ENCODE measurements around the gene SMYD1.

Gene SMYD1

DNA sequence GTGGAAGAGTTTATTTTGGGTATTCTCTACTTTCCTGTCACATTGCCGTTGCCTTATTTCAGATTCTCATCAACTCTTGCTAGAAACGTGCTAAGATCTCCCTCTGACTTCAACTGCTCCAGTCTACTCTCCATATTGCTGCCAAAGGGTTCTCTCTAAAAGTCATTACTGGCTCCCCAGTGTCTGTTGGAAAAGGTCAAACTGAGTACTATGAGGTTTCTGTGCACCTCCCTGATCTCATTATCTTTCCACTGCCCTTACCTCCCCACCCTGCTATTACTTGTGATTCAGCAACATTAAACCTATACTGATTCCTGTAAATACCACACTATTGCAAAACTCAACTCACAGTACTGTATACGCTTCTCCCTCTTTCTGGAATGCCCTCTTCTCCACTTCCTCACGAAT is 10.2 kb upstream of the SMYD1 start:
- DNase-seq: peak; percentile 16

DNA sequence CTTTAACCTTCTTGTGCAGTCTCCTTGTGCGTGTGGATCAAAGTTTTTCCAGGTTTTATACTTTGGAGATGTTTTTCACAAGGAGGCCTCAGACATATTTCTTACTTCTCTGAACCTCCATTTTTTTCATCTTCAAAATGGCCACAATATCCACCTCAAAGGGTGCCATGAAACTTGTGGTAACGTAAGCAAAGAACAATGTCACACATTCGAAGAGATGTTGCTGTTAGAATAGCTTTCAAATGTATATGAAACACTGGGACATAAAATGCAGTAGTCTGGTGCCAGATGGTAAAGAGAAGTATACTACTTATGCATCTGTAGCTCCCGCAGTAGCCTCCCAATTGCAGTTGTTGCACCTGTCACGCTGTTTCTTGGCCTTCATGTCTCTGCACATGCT is 9.4 kb upstream of the SMYD1 start:
- no peak for DNase-seq

DNA sequence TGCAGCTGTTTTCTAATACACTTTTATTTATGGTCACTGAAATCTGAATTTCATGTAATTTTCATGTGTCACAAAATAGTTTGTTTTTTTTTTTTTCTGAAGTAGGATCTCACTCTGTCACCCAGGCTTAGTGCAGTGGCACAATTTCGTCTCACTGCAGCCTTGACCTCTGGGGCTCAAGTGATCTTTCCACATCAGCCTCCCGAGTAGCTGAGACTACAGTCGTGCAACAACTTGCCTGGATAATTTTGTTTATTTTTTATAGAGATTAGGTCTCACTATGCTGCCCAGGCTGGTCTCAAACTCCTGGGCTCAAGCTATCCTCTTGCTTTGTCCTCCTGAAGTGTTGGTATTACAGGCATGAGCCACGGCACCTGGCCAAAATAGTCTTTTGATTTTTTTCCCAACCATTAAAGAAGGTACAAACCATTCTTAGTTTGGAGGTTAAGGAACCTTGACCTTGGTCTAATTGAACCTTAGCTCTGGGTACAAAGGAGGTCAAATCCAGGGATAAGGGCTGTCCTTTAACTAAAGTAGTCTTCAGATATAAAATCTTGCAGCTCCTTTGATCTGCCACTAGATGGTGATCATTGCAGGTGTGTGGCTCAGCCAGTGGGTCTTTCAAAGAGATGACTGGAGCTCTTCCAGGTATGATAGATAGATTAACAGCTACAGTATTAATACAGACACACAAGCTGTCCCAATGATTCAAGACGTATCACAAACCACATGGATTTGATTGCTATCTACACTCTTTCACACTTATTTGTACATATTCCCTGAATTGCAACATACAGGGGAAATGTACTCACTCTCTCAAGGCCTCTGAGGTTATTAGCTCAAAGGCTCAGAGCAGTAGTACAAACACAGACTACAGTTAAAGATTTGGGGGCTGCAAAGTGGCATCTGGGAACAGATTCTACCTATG is 7.4 kb upstream of the SMYD1 start:
- DNase-seq: peak; percentile 33

DNA sequence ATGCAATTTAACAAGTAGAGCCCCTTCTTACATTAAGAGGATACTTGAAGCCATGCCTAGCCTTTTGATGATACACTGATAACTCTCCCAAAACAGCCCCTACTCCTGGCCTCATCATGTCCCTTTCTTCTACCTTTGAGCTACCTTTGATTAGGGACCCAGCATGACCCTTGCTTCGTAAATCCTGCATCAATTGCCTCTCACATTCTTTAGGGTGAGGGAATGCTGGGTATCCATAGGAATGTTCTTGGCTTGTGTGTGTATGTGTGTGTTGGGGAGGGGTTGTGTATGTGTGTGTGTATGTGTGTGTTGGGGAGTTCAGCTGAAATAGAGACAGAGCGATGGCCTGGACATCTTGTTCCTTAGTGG is 6.7 kb upstream of the SMYD1 start:
- DNase-seq: no peak

DNA sequence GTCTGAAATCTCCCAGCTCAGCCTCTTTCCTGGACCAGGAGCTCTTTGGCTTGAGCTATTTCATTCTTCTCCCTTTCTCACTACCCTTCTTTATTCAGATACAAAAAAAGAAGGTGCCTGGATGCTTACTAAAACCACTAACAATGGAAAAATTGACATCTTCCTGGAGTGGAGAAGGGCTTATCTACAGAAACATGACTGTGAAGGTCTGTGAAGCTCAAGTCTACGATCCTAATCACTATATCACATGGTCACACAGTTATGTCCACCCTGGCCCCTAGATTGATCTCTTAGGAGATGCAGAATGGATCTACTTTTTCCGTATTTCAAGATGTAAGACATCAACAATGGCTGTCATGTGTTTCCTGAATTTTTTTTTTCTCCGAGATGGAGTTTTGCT is 6.3 kb upstream of the SMYD1 start:
- DNase-seq: no peak

DNA sequence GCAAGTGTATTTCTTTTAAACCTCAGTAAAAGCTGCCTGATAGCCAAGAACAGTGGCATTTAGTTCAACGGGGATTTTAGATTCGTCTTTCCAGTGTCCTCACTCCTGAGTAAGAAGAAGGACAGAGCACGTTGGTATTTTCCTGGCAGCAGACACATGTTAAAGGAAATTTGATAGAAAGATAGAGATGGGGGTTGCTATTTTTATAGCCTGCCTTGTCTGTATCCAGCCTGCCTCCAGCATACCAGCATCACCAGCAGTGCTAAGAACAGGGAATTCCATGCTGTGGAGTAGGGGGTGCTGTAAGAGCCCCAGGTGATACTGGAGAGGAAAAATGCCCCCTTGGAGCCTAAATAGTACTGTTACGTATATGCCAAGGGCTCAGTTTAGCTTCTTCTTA is 1.1 kb upstream of the SMYD1 start:
- DNase-seq: no peak

DNA sequence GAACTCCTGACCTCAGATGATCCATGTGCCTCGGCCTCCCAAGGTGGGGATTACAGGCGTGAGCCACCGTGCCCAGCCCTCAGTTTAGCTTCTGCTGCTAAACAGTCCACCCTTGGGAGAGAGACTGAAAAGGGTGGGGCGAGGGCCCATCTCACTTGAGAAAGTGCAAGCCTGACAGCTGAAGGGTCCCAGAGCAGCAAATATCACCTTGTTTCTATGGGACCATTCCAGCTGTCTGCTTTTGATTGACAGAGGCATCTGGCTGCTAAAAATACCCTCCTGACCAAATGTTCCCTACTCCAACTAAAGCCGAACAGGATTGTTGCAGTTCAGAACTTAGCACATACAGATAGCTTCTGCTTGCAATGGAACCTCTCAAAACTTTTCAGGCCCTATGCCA is 436 bp upstream of the SMYD1 start:
- no peak for DNase-seq

DNA sequence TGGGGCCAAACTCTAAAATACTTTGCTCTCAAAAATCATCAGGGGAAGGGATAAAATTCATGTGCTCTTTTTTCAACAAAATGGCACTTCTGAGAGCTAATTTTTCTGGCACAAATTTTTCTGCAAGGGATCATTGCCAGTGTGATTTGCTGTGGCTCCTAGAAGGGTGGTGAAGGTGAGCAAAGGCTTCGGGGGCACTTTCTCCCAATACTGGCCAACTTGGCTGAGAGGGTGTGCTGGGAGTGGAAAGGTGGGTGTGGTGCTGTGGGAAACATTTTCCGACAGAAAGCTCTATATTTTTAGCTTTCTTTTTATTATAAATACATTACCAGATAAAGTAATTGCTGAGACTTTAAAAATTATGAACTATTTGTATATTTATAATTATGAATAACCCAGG is 419 bp downstream of the SMYD1 start:
- no peak for DNase-seq

DNA sequence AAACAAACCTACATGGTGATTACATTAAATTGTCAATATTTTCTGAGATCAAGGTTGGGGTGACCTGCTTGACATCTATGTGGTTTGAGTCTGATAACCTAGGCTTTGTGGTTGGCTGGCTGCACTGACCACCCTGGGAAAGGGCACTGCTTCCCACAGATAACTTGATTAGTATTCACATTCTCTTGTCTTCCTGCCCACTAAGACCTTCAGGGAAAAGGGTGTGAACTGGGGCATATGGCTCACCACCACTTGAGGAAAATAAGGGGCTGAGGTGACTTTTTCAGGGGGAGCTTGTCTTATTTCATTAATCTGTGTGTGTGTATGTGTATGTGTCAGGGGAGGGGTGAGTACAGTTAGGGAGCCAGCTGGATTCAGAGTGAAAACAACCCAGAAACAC is 1.5 kb downstream of the SMYD1 start:
- no peak for DNase-seq

DNA sequence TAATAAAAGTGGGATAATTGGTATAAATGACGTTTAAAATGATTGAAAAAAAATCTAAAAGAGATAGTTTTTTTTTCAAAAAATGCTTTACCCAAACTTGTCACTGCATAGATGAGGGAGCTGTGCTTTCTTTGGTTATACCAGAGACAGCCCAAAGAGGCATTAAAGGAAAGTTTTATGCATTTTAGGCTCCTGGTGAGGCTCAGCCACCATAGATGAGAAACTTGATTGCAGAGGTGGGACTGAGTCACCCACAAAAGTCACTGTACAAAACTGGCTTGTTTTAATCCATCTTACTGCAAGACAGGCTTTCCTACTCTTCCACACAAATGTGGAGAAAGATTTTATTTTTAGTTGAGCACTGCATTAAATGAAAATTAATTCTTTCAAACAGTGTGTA is 2.4 kb downstream of the SMYD1 start:
- no peak for DNase-seq

DNA sequence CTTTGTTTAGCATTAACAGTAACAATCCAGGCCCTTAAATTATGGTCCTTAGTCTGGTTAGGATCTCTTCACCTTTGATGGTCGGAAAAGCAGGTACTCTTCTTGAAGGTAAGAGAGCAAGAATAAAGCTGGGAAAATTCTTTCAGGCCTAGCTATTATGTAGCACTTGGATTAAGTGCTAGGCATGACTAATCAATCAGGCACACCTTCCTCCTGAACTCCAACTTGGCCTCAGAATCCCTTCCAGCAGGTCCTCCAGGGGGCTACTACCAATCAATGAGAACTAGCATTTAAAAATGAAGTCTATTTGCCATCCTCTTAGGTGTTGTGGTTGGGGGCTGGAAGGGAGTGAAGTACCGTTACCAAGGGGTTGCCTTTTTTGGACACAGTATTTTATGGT is 3.7 kb downstream of the SMYD1 start:
- no peak for DNase-seq

DNA sequence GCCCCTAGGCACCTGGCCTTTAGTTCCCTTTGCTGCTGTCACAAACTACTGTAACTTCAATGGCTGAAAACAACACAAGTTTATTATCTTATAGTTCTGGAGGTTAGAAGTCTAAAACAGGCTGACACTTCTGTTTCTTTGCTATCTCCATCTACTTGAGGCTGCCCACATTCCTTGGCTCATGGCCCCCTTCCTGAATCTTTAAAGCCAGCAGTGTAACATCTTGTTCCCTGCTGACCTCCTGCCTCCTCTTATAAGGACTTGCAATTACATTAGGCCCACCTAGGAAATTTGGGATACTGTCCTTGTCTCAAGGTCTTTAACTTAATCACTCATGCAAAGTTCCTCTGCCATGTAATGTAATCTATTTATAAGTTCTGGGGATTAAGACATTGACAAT is 6.5 kb downstream of the SMYD1 start:
- no peak for DNase-seq

DNA sequence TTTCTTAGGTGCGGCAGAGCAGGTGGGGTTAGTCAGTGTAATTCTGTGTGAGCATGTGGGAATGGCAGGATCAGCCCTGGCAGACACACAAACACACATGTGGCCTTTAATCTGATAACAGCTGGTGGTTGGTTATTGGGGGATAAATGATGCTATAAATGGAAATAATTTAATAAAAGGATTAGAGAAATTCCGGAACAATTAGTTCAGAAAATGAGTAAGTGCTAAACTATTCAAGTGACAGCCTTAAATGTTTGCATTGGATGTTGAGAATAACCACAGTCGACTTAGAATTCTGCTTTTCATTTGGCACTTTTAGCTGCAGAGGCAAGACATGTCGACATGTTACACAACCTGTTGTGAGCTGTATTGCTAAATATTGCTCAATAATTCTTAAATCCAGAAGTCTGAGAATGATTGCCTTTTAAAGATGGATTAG is 7.2 kb downstream of the SMYD1 start:
- peak; percentile 84 for DNase-seq

DNA sequence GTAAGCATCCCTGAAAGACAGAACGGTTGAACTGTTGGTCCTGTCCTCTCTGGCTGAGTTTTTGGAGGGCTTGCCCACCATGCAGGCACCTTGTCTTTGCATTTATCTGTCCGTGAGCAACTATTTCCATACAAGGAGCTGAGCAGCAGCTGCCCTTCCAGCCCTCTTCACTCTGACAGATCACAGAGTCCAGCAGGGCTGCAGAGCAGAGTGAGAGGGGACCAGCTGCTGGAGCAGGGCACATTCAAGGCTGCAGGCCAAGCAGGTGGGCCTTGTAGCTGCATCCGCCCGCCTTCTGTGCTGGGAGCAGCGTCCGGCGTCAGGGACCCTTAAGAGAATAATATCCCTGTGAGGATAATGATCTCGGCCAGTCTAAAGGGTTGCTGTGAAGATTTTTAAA is 9.5 kb downstream of the SMYD1 start:
- no peak for DNase-seq

DNA sequence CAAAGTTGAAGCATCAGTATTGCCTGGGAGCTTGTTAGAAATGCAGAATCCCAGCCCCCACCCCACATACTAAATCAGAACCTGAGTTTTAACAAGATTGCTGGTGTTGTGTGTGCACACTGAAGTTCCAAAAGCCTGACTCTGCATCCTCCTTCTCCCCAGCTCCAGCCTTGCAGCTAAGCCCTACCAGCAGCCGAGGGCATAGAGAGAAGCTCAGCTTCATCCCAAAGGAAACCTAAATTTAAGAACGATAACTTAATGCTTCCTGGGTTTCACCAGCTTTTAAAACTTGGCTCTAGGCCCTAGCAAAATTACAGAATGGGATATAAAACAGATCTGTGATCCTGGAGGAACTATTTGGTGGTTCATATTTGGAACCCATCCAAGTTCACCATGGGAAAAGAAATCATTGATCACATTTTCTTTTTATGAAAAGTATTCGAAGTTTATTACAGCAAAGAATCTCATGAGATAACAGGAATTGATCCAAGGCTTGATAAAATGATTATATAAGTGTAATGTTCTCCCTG is 11.1 kb downstream of the SMYD1 start:
- no peak for DNase-seq

DNA sequence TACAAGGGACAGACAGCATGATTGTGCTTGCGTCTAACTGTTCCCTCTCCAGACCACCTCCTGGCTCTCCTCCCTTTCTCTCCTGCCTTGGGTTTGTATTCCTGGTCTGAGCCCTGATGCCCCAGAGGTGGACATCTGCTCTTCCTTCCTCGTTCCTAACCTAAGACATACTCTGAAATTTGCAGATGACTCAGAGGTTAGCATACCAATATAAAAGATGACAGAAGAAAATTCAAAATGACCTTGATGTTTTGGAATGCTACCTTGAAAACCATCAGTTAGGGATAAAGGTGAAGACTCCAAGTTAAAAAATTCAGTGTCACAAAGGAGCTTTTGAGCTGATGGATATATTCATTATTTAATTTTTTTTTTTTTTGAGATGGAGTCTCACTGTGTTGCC is 12.9 kb downstream of the SMYD1 start:
- DNase-seq: no peak

DNA sequence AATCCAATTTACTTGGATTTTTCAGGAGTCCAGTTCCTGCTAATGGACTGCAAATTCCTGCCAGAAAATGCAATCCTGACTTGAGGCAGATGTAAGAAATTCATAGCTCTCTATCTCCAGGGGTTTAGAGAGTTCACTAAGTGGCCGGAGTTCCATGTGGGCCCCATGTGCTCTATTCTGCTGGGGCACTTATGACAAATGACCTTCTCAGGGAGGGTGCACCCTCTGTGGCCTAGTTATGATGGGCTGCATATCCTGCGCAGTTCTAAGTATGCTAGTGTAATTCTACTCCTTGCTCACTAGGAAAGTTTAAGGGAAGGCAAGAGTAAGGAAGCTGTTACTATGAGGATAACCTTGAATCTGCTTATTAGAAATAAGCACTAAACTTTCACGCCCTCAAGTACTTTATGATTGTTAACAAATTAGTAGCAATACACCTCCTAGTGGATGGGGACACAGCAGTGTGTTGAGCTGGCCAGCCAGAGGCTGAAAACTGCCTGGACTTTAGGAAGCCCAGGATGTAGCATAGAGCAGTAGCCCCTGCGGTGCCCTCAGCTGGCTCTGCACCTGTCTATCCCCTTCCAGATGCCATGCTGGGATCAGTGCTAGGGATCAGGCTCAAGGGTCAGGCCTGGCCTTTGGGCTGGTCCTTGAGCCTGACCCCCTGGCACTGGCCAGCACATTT is 14.4 kb downstream of the SMYD1 start:
- DNase-seq: no peak

DNA sequence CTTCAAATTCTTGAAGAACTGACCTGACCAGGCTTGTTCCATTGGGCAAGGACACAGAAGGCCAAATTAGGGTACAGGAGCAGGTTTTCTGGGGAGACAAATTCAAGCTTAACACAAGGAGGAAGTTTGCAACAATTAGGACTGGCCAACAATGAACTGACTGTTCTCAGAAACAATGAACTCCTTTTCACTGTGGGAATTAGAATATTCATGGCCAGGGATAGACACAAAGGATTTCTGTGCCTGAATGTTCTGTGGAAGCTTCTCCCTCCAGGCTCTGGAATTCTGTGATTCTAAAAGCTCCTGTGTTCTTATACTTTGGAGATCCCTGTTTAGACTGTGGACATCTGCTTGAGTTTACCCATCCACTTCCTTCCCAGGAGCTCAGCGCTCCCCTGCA is 15.2 kb downstream of the SMYD1 start:
- DNase-seq: no peak

DNA sequence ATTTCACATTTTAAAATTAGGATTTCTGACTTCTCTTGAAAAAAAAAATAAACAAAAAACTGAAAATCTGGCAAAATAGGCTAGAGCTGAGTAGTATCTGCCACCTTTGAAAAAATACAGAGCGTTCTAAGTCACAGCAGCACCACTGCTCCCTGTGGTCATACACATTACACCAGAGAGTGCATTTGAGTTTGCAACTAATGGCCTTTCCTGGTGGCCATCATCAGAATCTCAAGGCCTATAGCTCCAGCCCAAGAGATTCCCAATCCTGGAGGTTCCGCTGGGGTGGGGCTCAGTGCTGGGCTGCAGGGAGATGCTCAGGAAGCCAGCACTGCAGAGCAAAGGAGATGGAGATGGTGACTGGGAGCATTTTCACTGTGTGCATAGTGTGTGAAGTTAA is 17.5 kb downstream of the SMYD1 start:
- no peak for DNase-seq

DNA sequence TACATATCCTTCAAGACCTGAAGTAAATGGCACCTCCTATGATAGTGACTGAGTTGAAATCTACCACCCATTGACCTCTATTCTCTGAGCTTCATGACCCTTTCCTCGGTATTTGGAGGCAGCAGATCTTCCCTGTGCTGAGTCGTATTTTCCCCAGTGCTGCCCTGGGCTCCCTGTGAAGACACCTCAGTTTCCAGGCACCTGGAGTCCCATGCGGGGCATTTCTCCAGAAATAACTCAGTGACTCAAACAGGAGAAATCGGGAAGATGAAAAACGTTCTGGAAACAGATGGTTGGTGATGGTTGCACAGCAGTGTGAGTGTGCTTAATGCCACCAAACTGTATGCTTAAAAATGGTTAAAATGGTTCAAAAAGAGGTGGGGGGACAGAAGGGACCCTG is 18.0 kb downstream of the SMYD1 start:
- no peak for DNase-seq

DNA sequence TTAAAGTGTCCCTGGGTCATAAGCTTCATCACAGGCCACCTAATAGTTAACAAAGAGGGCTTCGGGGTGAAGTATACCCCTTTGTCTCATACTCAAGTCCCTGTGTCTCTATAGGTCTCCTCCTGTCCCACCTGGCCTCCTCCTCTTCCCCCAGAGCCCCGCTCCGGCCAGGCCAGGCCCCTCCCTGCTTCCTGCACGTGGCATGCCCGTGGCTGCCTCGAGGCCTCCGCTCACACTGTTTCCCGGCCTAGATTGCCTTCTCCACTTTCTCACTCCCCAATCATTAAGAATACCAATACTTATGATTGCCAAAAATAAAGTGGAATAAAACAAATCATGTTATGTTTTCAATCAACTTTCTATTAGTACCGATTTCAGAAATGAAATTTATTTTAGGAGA is 18.8 kb downstream of the SMYD1 start:
- DNase-seq: no peak

DNA sequence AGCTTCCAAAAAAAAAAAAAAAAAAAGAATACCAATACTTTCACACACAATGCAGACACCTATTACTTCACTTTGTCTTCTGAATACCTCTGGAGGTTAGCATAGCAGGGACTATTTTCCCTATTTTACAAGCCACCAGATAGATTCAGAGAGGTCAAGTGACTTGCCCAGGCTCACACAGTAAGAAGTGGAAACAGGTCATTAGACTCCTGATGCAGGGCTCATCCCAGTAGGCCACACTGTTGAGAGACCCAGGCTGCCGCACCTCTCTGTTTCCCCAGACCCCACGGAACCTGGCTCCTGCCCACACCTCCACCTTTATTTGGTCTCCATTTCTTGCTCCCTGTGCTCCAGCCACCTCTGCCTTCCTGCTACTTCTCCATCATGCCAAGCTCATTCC is 19.4 kb downstream of the SMYD1 start:
- DNase-seq: no peak

DNA sequence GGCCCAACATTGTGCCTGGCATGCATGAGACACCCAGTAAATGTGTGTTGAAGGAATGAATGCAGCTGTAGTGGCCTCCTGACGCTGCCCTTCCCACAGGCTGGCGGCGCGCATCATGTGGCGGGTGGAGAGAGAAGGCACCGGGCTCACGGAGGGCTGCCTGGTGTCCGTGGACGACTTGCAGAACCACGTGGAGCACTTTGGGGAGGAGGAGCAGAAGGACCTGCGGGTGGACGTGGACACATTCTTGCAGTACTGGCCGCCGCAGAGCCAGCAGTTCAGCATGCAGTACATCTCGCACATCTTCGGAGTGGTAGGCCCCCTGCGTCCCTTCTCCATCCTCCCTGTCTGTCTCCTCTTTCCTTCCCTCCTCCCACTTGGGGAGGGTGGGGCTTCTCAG is 20.1 kb downstream of the SMYD1 start:
- DNase-seq: no peak

DNA sequence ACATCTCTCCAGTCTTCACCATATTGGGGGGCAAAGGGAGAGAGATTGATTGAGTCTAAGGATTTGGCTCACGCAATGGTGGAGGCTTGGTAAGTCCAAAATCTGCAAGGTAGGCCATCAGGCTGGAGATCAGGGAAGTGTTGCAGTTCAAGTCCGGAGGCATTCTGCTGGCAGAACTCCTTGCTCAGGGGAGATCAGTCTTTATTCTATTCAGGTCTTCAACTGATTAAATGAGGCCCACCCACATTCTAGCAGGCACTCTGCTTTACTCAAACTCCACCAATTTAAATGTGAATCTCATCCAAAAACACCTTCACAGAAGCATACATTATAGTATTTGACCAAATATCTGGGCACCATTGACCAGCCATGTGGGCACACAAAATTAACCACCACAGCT is 21.4 kb downstream of the SMYD1 start:
- no peak for DNase-seq

All from MV-4-11 (cell line).